ENCODE results near the gene PTCHD4. TPM values are rescaled to one million over a fixed set of nuclear protein-coding genes. Genes with fewer than 3 reads are reported as not detected.
"Not testable (repeated sequence)": the region's sequence is repeated elsewhere in the genome, so short reads cannot be mapped to it uniquely, and the experiment has no call there.

PTCHD4 gene
- total and polyA plus RNA-seq, 8 donors, result 0.06 to 0.59 (median 0.20) TPM

GRCh38 chr6:48110436-48111142 lies 408 bp downstream of the PTCHD4 start:
- 70 to 83% methylated on average over 2 of the region's 2 CpGs for WGBS, 2 donors
- intact Hi-C loops (cut with DNase I), result no loop called here
- Histone ChIP-seq H3K27me3 (no peaks in the 10 kb centered on the region), H3K36me3 (no peaks in the 10 kb centered on the region), H3K4me3 (no peak overlapping the region), H3K9me3 (no peaks in the 10 kb centered on the region), H3K27ac (no peak overlapping the region), H3K4me1 (no peaks in the 10 kb centered on the region)
- DNase-seq (no peak), FAIRE-seq (no peak), ATAC-seq (no peak)
- TF ChIP-seq CTCF (IDR thresholded peaks at IDR 0.05), result no peak

- intact Hi-C loops (cut with DNase I), result no loop called here
- 11 to 16% methylated on average over 3 of the region's 3 CpGs for WGBS, 2 donors
- no peak for ATAC-seq
Observed at GRCh38 chr6:48109944-48110343, 1.1 kb downstream of the PTCHD4 start.

GRCh38 chr6:48102476-48103195 lies 8.4 kb downstream of the PTCHD4 start:
- H3K27me3 ChIP-seq; FAIRE-seq; H3K4me1 ChIP-seq; H3K27ac ChIP-seq; H3K36me3 ChIP-seq; DNase-seq; H3K9me3 ChIP-seq; intact Hi-C loops (cut with DNase I); H3K4me3 ChIP-seq; ATAC-seq: not testable (repeated sequence)
- 68 to 78% methylated on average over 17 of the region's 17 CpGs for WGBS, 2 donors

More at GRCh38 chr6:48109944-48110343, 1.1 kb downstream of the PTCHD4 start:
- Histone ChIP-seq H3K9me3 (no peaks in the 10 kb centered on the region), H3K36me3 (no peaks in the 10 kb centered on the region), H3K27me3 (no peaks in the 10 kb centered on the region), H3K27ac (no peak overlapping the region), H3K4me1 (no peaks in the 10 kb centered on the region), H3K4me3 (no peak overlapping the region)
- no peak for TF ChIP-seq CTCF (IDR thresholded peaks at IDR 0.05)
- FAIRE-seq (no peak), DNase-seq (no peak)

GRCh38 chr6:48101290-48101689 lies 9.7 kb downstream of the PTCHD4 start:
- Histone ChIP-seq H3K9me3 (no peaks in the 10 kb centered on the region), H3K27ac (no peak overlapping the region), H3K4me1 (no peaks in the 10 kb centered on the region), H3K36me3 (no peaks in the 10 kb centered on the region), H3K4me3 (no peak overlapping the region), H3K27me3 (no peaks in the 10 kb centered on the region)
- WGBS, 2 donors, result 24 to 50% methylated on average over 1 of the region's 1 CpG
- no peak for FAIRE-seq
- no peak for DNase-seq
- TF ChIP-seq CTCF (IDR thresholded peaks at IDR 0.05), result no peak
- intact Hi-C loops (cut with DNase I), result no loop called here
- no peak for ATAC-seq

GRCh38 chr6:48100588-48100895 lies 10.5 kb downstream of the PTCHD4 start:
- FAIRE-seq, result no peak
- no peaks in the 10 kb centered on the region for H3K36me3 ChIP-seq
- no peak for ATAC-seq
- no peak for DNase-seq
- H3K27me3 ChIP-seq, result no peaks in the 10 kb centered on the region
- no peaks in the 10 kb centered on the region for H3K4me1 ChIP-seq
- no peak overlapping the region for H3K4me3 ChIP-seq
- 50 to 61% methylated on average over 4 of the region's 4 CpGs for WGBS, 2 donors
- intact Hi-C loops (cut with DNase I), result no loop called here
- H3K9me3 ChIP-seq, result no peaks in the 10 kb centered on the region
- no peak overlapping the region for H3K27ac ChIP-seq
- no peak for TF ChIP-seq CTCF (IDR thresholded peaks at IDR 0.05)
